NCI-H345 treated with DMSO at 0.1 percent for 48 hours (cell line): ENCODE results near the gene CCDC134.

ENCODE experiments used
- DNase-seq: peaks from one replicate; lab custom pipeline; 2025; ENCODE audit not compliant: unreplicated experiment; lab: John Stamatoyannopoulos, UW

The CCDC134 gene

DNA sequence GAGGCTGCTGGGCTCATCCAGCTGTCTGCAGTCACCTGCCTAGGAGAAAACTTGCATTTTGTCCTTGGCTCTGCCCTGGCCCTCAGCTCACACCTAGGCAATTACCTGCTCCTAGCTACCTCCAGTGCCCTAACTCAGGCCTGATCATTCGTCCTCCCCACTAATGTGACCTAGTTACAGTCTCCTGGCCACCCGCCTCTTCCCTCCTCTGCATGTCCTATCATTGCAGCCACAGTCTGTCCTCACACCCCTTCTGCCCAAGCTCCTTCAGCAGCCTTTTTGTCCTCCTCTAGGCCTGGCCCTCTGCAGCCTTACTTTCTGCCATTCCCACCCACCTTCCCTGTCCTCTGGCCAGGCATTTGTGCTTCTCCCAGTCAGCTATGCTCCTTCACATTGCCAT is 17.7 kb upstream of the CCDC134 start:
- no peak for DNase-seq

DNA sequence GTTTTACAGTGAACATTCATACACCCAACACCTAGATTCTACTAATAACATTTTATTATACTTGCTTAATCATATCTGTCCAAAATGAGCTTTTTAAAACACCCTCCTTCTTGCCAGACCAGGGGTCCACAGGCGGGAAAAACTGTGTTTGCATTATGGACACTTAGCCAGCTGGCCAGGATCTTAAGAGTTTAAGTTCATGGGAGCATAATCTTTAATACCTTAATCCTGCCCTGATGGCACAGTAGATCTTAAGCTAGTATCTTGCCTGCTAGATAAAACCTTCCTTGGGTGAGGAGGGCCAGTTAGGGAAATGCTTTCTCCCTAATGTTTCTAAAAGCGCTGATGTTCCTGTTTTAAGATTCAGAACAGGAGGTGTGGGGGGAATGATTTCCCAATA is 13.1 kb upstream of the CCDC134 start:
- DNase-seq, result no peak

DNA sequence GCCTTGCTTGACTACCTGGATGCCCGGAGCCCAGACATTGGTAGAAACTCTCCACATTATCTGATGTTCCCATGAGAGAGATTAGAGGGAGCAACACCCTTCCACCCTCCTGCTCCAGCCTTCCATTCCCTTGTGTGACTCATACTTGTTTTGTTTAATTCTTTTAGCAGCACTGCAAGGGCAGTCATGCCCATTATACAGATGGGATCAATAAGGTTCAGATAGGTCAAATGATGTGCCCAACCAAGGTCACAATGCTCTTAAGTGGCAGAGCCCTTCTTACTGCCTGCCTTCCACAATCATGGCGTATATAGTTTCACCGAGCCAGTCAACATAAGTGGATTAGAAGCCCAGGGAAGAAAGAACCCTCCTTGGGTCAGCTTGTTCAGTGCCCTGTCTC is 6.6 kb upstream of the CCDC134 start:
- no peak for DNase-seq

DNA sequence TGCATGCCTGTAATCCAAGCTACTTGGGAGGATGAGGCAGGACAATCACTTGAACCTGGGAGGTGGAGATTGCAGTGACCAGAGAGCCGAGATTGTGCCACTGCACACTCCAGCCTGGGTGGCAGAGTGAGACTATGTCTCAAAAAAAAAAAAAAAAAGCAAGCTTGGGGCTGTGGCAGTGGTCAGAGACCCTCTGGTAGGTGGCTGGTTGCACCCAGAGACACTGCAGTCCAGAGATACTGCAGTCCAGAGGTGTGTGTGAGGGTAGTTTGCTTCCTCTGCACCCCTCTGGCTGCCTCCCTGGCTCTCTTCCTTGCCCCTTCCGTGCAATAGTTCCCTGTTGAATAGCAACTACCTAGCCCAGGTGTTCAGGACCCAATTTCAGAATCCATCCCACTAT is 1.7 kb upstream of the CCDC134 start:
- no peak for DNase-seq

DNA sequence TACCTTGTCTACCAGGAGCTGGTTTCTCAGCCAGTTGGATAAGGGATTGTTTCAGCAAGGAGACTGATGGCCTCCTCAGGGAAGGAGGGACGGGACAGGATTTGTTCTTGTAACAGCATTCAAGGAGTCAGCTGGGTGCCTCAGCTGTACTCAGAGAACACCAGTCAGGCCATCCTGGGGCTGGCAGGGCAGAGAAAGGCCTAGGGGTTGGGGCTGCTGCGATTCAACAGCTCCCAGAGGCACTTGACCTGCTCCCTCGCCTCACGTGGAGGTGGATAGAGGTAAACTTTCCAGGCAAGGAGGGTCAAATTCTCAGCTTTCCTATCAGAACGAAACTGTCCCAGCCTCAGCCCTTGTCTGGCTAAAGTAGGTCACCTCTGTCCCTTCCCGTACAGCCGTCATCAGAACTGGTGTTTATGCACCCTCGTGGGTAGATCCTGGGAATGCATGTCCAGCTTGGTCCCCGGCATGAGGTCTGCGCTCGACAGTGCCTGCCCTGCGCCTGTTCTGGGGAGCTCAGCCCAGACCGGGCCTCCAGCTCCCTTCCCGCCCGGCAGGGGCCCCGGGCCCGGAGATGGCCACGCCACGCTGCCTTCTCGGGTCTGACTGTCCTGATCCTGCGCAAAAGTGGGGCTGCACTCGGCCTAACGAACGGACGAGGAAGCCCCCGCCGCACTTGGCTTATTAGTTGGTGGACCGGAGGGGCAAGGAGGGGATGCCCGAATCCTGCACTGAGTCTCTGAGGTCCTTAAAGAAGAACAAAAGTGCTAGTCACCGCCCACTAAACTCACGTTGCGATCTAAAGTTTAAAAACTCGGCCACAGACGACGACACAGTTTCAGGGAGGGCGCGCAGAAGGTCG is 762 bp upstream of the CCDC134 start:
- no peak for DNase-seq

DNA sequence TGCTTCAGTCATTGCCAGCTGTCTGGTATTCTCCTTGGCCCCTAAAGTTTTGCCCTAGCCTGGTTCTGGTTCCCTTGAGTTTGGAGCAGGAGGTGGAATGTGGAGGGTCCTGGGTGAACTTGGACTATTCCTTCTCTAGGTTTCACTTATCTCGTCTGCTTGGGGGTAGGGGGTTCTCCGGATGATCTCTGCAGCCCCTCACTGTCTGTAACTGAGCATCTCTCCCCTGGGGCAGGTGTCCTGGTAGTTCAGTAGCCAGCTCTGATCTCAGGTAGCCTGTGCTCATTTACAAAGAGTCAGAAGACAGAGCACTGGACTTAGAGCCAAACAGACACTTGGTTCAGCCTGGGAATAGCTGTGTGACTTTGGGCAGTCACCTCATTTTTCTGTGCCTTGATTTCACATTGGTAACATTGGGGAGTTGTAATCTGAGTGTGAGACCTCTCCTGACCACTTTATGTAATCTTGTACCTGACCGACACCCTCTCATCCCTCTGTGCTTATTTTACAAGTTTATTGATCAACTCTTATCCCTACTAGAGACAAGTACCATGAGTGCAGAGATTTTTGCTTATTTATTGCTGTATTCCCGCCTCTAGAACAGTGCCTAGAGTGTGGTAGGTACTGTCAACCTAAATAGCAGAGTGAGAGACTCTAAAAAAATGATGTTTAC is 804 bp downstream of the CCDC134 start:
- no peak for DNase-seq

DNA sequence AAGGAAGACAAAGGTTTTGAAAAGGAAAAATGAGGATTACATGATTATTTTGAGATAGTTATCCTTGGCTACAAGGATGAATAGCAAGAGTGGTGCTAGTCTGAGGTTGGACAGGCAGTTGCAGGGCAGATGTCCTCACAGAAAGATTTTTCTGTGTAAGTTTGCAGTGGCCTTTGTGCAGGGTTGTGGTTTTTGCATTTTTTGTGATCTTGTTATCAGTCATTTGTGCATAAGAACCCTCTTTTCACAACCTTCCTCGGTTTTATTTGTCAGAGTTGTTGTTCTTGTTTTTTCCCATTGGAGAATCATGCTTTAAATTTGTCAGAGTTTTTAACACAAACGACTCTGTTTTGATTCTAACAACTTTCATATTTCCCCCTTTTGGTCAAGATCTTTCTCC is 1.4 kb downstream of the CCDC134 start:
- no peak for DNase-seq

DNA sequence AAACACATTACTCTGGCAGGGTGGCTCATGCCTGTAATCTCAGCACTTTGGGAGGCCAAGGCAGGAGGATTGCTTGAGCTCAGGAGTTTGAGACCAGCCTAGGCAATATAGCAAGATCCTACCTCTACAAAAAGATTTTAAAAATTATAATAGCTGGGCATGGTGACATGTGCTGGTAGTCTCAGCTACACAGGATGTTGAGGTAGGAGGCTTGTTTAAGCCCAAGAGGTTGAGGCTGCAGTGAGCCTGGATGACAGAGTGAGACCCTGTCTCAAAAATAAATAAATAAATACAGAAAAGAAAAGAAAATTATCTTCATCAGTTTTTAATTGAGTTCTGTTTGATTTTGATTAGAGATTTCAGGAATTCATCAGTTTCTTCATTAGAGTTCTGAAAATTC is 5.2 kb downstream of the CCDC134 start:
- no peak for DNase-seq

DNA sequence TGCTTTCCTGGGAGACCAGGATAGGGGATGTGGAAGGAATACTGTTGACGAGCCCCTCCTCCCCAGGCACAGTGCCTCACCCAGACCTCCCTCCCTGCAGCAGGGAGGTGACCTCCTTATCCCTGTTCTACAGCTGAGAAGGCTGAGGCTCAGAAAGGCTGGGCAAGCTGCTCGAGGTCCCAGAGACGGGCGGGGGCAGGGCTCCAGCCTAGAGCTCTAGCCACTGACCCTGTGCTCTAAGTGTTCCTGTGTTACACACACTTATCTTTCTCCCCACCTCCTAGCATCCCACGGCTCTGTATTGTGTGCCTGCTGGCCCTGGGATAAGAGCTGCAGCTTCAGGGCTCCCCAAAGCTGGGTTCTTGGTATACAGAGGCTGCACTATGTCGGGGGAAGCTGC is 7.9 kb downstream of the CCDC134 start:
- no peak for DNase-seq

DNA sequence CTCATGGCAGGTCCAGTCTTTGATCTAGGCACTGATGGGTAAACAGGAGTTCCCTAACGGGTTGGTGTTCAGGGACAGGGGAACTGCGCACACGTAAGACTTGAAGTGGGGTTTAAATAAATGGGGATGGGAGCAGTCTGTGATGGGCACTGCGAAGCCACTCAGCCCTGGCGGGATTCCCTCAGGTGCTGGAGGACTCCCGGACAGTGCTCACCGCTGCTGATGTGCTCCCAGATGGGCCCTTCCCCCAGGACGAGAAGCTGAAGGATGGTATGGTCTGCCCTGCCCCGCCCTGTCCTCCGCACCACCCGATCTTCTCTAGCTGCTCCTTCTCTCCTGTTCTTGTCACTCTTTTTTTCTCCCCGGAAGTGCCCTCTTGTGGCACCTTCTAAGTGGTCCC is 9.5 kb downstream of the CCDC134 start:
- DNase-seq, result no peak

DNA sequence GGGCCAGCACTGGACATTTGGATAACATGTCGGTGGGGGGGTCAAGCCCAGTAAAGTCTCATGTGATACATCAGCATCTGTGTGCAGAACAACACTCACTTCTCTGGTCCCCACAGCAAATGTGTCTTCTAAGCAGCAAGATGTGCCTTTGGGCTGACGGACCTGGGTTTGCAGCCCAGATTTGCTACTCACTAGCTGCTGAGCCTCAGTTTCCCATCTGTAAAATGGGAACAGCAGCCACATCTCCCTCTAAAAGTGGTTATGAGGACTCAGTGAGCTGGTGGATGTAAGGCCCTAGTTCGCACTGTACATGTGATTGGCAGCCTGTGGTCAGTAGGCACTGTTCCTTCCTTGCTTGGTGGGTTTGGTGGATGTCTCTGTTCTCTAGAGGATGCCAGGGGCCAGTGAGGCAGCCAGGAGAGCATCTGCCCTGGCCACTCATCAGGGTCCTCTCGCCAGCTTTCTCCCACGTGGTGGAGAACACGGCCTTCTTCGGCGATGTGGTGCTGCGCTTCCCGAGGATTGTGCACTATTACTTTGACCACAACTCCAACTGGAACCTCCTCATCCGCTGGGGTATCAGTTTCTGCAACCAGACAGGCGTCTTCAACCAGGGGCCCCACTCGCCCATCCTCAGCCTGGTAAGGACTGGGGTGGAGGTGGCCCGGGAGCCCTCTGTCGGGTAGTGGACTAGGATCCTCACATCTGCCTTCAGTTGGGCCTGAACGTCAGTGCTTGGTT is 12.5 kb downstream of the CCDC134 start:
- DNase-seq, result no peak

DNA sequence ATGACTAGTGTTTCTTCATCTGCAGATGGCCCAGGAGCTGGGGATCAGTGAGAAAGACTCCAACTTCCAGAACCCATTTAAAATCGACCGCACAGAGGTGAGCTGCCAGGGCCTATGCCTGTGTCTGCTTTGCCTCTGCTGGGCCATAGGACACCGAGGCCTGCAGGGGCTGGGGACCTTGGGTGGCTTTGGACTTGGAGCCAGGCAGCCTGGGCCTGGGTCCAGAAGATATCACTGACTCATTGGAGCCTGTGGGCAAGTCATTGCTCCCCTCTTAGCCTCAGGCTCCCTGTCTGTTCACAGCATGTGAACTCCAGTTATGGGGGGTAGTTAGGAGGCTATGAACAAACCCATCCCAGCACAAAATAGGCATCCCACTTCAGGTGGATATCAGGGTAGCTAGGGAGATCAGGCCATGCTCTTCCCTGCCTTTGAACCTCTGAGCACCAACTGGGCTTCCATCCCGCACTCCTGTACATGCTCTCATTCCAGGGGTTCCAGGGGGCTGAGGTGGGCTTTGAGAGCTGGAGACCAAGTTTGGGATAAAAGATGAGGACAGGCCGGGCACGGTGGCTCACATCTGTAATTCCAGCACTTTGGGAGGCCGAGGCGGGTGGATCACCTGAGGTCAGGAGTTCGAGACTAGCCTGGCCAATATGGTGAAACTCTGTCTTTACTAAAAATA is 13.4 kb downstream of the CCDC134 start:
- DNase-seq, result no peak

DNA sequence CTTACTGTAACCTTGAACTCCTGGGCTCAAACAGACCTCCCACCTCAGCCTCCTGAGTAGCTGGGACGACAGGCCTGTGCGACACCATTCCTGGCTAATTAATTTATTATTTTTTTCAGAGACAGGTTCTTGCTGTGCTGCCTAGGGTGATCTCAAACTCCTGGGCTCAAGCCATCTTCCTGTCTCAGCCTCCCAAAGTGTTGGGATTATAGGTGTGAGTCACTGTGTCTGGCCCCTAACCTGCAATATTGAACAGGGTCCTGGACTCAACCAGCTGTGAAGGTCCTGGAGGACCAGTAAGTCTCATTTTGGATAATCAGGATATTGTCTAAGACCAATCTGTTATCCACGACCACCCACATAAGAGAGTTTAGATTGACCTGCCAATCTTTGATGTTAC is 15.2 kb downstream of the CCDC134 start:
- no peak for DNase-seq

DNA sequence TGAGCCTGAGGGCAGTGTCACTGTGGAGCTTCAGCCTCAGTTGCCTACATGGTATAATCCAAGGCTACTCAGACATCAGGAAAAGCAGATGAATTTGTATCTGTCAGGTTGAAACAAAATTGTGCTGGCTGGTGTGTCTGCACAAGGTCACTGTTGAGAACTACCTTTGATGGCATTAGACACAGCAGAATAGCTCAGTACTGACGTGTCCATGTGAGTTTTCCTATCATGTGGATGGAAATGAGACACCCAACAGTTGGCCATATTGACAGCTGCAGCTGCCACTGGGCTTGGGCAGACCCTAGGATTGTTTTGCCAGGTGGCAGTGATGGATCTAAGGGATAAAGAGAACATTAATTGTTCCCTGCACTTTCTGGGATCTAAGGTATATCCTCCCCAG is 15.8 kb downstream of the CCDC134 start:
- no peak for DNase-seq

DNA sequence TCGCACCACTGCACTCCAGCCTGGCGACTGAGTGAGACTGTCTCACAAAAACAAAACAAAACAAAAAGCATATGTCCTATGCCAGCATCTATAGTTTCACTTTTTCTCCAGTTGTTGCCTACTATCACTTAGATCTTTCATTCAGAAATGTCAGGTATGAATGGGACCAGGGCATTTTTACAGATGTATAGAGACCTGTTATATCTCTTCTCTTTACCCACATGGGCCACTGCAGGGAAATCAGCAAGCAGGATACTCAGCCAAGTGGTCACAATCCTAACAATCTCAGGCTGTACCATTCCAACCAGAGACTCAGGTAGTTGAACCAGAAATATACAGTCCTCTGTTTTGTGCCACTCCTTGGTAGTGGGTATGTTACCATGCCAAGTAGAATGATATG is 16.4 kb downstream of the CCDC134 start:
- DNase-seq, result no peak

DNA sequence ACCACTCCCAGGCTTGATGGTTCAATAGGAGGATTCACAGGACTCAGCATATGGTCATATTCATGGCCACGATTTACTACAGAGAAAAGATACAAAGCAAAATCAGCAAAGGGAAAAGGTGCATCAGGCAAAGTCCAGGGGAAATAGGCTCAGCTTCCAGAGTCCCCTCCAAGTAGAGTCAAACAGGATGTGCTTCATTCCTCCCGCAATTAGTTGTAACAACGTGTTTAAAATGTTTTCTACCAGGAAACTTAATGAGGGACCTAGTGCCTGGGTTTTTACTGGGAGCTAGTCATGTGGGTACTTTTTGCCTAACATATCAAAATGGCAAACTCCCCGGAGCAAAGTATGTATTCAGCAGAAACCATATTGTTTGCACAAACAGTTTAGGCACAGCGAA is 17.5 kb downstream of the CCDC134 start:
- no peak for DNase-seq

DNA sequence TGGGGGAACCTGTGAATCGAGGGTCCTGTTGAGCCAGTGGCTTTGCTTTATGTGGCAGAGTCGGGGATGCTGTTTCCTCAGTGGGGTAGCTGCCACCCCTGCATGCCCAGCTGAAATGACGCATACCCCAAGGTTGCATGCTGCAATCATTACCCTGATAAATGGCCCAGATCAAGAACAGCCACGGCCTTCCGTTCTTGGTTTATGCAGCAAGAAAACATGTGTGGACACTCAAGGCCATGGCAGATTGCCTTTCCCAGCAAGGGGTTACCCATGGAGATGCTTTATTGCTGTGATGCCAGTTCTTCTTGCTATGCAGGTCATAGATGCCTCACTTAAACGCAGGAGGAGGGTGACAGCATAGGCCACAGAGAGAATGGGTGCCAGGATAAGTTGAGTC is 18.1 kb downstream of the CCDC134 start:
- DNase-seq, result no peak

DNA sequence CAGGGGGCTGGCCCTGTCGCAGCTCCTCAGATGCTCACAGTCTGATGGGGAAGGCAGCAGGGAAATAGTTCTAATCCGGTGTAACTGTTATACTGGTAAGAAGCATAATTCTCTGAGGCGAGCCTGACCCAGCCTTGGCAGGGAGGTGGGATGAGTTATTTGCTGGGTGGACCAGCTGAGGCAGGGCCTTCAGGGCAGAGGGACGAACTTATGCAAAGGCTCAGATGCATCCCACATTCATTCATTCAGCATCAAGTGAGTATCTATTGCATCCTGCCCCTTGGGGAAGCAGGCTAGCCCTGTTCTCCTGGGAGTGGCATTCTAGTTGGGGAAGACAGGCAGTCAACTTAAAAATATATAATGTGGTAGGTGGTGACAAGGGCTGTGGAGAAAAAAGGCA is 18.8 kb downstream of the CCDC134 start:
- DNase-seq, result no peak

DNA sequence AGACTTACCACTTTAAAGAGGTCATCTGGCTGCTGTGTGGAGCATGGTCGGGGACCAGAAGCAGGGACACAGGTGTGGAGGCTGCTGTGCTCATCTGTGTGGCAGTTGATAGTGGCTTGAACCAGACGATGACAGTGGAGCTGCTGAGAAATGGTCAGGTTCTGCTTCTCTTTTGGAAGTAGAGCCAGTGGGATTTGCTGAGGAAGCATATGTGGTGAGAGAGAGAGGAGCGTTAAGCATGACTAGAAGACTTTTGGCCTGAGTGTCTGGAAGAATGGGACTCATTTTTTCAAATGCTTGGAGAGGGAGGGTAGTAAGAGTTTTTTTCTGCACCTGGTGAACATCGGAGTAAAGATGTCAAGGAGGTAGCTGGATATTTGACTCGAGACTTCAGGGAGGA is 20.0 kb downstream of the CCDC134 start:
- no peak for DNase-seq

DNA sequence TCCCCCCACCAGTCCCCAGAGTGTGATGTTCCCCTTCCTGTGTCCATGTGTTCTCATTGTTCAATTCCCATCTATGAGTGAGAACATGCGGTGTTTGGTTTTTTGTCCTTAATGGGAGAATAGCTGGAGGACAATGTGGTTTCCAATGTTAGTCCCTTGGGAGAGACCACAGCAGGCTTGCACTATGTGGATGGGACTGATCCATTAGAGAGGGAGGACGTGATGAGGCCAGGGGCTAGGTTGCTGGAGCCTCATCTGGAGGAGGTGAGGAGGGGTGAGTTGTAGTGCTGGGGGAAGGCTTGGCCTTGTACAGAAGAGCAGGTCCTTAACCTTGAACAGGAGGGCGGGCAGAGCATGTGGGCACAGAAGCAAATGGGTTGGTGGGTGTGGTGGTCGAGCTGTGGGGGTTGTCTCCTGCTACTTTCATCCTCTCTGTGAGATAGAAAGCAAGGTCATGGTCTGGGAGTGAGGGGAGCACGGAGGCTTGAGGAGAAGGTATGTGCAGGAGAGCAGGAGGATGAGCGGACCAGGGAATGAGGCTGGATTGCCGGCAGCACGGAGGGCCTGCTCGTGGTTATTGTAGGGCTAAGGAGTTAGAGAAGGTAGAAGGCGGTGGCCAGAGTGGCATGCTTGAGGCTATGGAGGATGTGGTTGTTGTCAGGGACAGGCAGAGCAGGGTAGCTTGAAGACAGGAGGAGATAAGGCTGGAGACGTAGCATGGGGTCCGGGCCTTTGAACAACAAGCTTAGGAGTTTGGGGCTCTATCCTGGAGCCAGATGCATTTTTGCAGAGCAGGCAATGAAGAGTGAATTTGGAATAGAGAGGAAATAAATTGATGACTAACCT is 21.2 kb downstream of the CCDC134 start:
- no peak for DNase-seq
